ENCODE data around the gene RIC8B.

The RIC8B gene

DNA sequence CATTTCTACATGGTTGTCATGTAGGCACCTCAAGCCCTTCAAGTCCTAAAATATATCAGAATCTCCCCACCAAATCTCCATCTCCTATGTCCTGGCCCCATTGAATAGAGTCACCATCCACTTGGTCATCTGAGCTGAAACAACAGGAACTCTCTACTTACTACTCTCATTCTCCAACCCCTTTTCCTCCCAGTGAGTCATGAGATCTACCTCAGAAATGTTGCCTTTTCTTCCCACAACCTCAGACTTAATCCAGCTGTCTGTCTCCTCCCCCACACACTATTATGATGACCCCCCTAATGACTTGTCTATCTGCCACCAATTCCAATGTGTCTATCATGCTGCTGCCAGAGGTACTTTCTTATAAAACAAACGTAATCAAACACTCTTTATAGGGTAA lies 108.9 kb downstream of the RIC8B start:
- no peak overlapping the region for H3K4me3 ChIP-seq (ENCODE audit: low read depth, low read length)
- TF ChIP-seq, protein P1, sequence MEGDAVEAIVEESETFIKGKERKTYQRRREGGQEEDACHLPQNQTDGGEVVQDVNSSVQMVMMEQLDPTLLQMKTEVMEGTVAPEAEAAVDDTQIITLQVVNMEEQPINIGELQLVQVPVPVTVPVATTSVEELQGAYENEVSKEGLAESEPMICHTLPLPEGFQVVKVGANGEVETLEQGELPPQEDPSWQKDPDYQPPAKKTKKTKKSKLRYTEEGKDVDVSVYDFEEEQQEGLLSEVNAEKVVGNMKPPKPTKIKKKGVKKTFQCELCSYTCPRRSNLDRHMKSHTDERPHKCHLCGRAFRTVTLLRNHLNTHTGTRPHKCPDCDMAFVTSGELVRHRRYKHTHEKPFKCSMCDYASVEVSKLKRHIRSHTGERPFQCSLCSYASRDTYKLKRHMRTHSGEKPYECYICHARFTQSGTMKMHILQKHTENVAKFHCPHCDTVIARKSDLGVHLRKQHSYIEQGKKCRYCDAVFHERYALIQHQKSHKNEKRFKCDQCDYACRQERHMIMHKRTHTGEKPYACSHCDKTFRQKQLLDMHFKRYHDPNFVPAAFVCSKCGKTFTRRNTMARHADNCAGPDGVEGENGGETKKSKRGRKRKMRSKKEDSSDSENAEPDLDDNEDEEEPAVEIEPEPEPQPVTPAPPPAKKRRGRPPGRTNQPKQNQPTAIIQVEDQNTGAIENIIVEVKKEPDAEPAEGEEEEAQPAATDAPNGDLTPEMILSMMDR (IDR thresholded peaks at IDR 0.05; ENCODE audit: low read depth, low read length), result no peak

DNA sequence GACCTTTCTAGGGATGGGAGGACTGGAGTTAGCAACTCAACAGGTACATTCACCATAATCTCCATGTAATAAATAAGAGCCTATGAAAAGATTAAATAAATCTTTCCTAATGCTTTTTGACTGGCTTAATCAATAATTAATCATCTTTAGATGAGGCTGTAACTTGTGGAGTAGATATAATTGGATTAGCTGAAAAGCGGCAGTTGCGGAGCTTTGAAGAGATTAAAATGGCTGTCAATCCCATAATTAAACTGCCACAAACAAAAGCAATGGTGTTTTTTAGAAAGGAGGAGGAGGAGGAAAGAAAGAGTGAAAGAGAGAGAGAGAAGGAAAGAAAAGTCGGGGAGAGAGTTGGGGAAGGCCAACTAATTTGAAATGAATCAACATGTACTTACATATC lies 110.5 kb downstream of the RIC8B start:
- TF ChIP-seq, protein P1 (IDR thresholded peaks at IDR 0.05; ENCODE audit: low read depth, low read length), result no peak
- no peak overlapping the region for H3K4me3 ChIP-seq (ENCODE audit: low read depth, low read length)

DNA sequence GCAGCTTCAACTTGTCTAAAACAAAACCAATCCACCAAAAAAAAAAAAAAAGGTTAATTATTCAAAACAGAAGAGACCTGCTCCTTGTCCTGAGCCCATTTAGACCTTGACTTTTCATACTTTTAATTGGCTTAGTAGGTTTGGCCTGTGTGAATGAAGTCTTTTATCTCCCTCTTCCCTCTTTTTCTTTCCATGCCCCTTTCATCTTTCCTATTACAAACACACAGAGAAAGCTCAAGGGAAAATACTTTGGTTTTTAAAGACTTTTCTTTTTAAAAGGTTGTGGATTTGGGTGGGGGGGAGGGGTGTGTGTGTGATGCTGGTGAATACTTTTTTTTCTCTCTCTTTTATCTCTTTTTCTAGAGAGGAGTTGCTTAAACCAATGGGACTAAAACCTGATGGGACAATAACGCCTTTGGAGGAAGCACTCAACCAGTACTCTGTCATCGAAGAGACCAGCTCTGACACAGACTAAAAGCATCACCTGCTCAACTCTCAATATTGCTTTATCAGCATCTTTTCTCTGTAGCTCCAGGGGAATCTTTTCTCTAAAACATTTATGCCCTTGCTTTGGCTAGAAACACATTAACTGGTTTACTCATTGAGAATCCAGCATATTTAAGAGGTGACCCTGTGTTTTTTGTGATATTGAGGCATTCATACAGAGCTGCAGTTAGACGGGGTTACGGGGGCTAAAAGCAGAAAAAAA lies 111.2 kb downstream of the RIC8B start:
- TF ChIP-seq, protein P1 (IDR thresholded peaks at IDR 0.05; ENCODE audit: low read depth, low read length), result no peak
- H3K4me3 ChIP-seq (ENCODE audit: low read depth, low read length), result no peak overlapping the region

DNA sequence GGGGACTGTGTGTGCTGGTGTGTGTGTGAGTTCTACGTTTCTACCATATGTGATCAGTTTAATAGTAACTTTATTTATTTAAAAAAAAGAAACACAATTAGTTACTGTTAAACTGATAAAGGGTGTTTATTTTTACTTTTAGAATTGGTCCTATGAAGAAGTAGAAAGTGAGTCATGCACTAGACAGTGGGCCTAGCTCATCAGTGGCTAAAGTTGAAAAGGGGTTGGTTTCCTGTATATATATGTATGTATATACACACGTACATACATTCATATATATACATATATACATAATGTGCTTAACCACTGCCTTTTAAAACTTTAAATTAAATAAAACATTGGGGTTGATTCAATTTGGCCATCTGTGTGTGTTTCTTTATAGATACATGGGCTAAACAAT lies 112.5 kb downstream of the RIC8B start:
- TF ChIP-seq, protein P1 (IDR thresholded peaks at IDR 0.05; ENCODE audit: low read depth, low read length), result no peak
- H3K4me3 ChIP-seq (ENCODE audit: low read depth, low read length), result no peak overlapping the region

DNA sequence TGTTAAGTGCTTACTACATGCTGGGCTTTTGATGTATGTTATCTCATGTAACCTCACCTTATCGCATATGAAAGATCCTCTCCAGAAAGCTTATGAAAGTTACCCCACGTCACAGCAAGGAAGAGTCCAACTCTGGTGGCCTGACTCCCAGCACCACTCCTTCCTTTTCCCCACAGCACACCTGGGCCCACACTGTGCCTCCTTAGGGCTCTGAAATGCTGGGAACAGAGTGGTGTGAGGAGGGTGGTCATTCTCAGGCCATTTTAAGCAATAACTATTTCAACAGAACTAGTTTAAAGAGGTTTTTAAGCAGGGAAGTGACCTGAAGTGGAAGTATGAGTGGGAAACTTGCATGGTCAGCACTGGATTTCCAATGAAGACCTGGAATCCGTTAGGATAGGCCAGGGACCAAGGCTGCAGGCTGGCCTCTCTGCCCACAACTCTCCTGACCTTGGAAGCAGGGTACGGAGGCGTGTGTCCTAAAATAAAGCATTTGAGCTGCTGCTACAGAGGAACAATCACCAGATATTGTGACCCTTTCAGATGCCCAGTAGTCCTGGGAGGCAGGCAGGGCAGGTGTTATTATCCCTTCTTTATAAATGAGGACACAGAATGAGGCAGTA lies 114.0 kb downstream of the RIC8B start:
- TF ChIP-seq, protein P1 (IDR thresholded peaks at IDR 0.05; ENCODE audit: low read depth, low read length), result no peak
- no peak overlapping the region for H3K4me3 ChIP-seq (ENCODE audit: low read depth, low read length)

DNA sequence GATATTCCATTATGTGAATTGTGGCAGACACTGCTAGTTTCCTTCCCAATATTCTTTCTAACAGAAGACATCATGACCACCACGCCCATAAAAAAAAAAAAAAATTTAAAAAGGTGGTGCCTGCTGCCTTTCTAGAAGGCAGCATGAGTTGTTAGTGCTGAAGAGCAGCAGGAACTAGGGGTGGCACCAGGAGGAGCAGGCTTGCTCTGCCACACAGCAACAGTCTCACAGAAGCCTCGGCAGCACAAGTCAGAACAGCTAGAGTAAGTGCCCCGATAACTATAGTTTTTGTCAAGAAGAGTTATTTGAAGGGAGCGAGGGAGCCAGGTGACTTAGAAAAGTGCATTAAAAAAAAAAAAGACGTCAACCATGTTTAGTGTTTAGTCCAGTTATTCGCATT lies 114.8 kb downstream of the RIC8B start:
- TF ChIP-seq, protein P1 (IDR thresholded peaks at IDR 0.05; ENCODE audit: low read depth, low read length), result no peak
- H3K4me3 ChIP-seq (ENCODE audit: low read depth, low read length), result no peak overlapping the region

DNA sequence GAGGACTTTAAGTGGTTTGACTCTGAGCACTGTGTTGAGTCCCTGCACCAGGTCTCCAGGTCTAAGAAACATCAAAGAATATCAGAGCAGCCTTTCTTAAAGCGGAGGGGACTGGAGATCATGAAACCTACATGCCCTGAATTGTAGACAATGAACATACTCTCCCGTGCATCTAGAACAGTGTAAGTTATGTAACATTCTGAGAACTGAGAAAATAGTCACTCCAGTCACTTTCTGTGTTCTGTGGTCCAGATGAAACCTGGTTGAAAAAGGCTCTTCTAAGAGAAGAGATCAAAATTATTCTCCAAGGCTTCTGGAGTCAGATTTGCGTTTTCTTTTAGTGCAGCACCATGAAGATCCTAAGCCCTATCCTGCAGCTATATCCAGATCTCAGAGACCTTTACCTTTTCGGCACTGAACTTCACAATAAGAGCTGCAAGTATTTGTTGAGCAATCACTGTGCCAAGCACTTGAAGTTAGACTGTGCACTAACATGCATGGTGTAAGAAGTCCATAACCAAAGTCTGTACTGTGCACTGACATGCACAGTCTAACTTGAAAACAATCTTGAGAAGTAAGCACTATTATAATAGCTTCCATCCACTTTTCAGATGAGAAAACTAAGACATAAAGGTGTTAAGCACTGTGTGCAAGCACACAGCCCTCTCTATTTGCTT lies 115.6 kb downstream of the RIC8B start:
- TF ChIP-seq, protein P1 (IDR thresholded peaks at IDR 0.05; ENCODE audit: low read depth, low read length), result no peak
- no peak overlapping the region for H3K4me3 ChIP-seq (ENCODE audit: low read depth, low read length)
